SK-N-MC (cell line): Measurements from ENCODE around the gene LRRTM4.

Experiments used
- EZH2 ChIP-seq: fragments of 200-600 bp; sonication (generic); IDR thresholded peaks from one replicate; pipeline ENCODE4 v1.6.1; 2017; ENCODE audit warnings: antibody characterized with exemption
- POLR2AphosphoS5 ChIP-seq: IDR thresholded peaks from 2 replicates; pipeline ENCODE4 v1.6.1; 2012; ENCODE audit warnings: mild to moderate bottlenecking, low read depth, low read length, borderline replicate concordance

- TF ChIP-seq EZH2 (no peak), POLR2AphosphoS5 (no peak)
Measured at GRCh38 chr2:76998704-76999103, 523.5 kb downstream of the LRRTM4 start.
